OCI-LY3 (cell line): ENCODE results near the gene SIVA1.

Experiments used
- CTCF ChIP-seq: fragments of 200-600, 300-600 bp; sonication (generic); IDR thresholded peaks from 2 replicates; pipeline ENCODE4 v1.5.1; 2014; ENCODE audit warnings: antibody characterized with exemption, low read length, low read depth
- EZH2phosphoT487 ChIP-seq: fragments of 200-600 bp; shearing (Covaris generic); IDR thresholded peaks from 2 replicates; pipeline ENCODE4 v1.6.1; 2018; ENCODE audit warnings: antibody characterized with exemption, mixed run types, low read depth

- TF ChIP-seq CTCF (peak; percentile 71), EZH2phosphoT487 (no peak)
Observed at GRCh38 chr14:104768437-104769323, 15.7 kb downstream of the SIVA1 start.
